Measurements from ENCODE around the gene LHX1. TPM values are rescaled to one million over a fixed set of nuclear protein-coding genes. Genes with fewer than 3 reads are reported as not detected.

Gene LHX1
- total RNA-seq, 1 donor from 2014 or later: not detected

DNA sequence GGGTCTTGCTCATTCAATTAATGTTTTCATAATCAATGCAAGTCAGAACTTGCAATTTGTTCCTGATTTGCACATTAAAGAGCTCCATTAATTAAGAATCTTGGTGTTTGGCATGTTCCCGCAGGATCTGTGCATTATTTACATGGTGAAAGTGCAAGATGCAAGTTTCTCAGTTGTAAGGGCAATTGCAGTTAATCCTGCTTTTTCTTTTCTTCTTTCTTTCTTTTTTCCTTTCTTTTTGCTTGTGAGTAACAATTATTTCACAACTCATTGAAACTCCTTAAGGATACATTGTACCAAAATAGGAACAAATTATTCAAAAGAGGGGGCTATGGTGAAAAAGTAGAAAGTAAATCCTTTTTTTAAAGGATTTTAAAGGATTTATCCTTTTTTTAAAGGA is 35.6 kb downstream of the LHX1 start:
- no peak for ATAC-seq

DNA sequence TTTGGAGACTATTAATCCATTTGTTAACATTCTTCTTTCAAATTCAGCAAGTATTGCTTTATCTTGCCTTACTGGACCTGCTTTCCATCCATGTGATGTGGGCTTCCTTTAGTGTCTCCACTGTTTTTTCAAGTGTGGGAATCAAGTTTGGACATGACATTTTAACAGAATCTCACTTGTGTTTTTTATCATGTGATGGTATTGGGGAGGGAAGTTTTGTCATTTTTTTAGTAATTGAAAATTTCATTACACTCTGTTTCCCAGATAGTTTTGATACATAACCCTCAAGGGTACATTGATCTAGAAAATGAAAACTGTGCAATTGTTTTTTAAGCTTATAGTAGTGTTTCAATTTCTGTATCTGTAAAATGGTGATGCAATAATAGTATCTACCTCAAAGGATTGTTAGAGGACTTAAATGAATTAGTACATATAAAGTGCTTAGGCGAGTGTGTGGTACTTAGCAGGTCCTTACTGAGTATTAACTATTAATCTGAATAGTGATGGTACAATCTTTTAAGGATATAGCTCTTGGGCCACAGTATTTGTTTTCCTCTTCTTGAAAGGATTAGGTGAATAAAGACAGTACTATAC is 38.7 kb downstream of the LHX1 start:
- no peak for ATAC-seq

DNA sequence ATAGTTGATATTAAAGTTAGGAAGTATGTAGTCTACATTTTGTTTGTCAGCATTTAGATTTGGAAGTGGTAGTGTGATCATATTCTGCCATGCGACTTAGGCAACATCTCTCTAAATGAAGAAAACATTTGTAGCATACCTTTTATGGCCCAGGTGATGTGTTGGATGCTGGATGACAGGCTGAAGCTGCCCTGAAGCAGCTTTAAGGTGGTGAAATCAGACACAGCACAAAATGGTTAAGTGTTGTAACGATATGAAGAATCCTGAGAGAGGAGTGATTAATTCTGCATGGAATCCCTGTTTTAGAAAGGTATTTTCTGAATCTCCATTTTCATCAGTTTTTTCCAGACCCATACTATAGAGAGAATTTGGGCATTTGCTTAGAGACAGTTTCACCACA is 39.8 kb downstream of the LHX1 start:
- no peak for ATAC-seq

- no peak for ATAC-seq
Measured at GRCh38 chr17:36977568-36977967, 40.3 kb downstream of the LHX1 start.

- no peak for ATAC-seq
Measured at GRCh38 chr17:36978810-36979564, 41.7 kb downstream of the LHX1 start.

GRCh38 chr17:36979565-36979941 is 42.3 kb downstream of the LHX1 start:
- no peak for ATAC-seq

GRCh38 chr17:36980280-36980761 is 43.0 kb downstream of the LHX1 start:
- ATAC-seq: no peak

DNA sequence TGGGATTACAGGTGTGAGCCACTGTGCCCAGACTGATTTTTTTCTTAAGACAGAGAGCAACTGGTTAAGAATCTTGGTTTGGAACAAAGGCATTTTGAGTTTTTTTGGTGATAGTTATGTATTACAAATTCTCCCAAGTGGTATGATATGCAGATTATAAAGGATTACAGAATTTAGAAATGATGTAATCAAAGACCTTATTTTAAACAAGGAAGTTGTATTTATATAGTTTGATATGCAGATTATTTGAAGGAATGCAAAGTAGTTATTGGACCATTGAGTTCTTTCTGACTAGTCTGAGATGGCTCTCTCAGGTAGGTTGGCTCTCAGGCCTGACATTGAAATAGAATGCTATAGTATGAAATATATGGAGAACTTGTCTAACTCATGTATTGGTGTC is 46.3 kb downstream of the LHX1 start:
- ATAC-seq: no peak

- no peak for ATAC-seq
Measured at GRCh38 chr17:36989173-36989572, 51.9 kb downstream of the LHX1 start.

GRCh38 chr17:36992701-36993100 is 55.4 kb downstream of the LHX1 start:
- no peak for ATAC-seq

DNA sequence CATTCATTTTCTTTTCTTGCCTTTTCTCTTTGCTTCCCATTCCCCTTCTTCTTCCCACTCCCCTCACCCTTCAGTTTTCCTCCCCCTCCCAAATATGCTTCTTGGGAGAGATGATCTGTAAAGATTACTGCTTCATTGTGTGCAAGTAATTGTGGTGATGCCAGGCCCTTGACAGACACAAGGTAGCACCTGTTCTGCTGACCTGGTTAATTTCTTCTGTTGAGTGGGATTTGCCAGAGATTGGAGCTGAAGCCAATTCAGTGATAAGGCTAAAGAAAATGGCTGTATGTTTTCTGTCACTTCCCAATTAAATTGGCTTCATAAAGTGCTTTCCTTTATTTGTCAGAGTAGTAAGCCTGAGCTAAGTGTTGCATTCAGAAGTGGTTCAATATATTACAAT is 56.0 kb downstream of the LHX1 start:
- ATAC-seq: no peak

Other genes with a start within 250 kb of the LHX1 start
- gene AATF, start 11.5 kb downstream of the LHX1 start, total RNA-seq: 32.7 TPM

All from esophagus mucosa (tissue), 1 donor.